GM13976 (cell line): ENCODE measurements around the gene HMGCL.
A peak's percentile ranks its signal among the peaks of the same experiment; 100 is the strongest.
"Not testable (repeated sequence)": the region's sequence is repeated elsewhere in the genome, so short reads cannot be mapped to it uniquely, and the experiment has no call there.

Experiments used
- DNase-seq: peaks from one replicate; pipeline ENCODE4 v3.0.0; 2012; ENCODE audit warnings: low spot score
- in situ Hi-C: fragments of 300-500 bp; cut with MboI; formaldehyde crosslinking; loops from one replicate; pipeline ENCODE4 v1.12.0; 2022; ENCODE audit warnings: low sequenced_read_pairs, mixed read lengths, inconsistent platforms; ENCODE audit not compliant: unreplicated experiment
- TF ChIP-seq, protein P1 (sequence below): IDR thresholded peaks from 2 replicates; pipeline ENCODE4 v1.5.1; 2012; ENCODE audit warnings: borderline replicate concordance, mild to moderate bottlenecking; ENCODE audit not compliant: insufficient read depth; ENCODE audit errors: extremely low read depth, missing control alignments, control extremely low read depth

Gene HMGCL

DNA sequence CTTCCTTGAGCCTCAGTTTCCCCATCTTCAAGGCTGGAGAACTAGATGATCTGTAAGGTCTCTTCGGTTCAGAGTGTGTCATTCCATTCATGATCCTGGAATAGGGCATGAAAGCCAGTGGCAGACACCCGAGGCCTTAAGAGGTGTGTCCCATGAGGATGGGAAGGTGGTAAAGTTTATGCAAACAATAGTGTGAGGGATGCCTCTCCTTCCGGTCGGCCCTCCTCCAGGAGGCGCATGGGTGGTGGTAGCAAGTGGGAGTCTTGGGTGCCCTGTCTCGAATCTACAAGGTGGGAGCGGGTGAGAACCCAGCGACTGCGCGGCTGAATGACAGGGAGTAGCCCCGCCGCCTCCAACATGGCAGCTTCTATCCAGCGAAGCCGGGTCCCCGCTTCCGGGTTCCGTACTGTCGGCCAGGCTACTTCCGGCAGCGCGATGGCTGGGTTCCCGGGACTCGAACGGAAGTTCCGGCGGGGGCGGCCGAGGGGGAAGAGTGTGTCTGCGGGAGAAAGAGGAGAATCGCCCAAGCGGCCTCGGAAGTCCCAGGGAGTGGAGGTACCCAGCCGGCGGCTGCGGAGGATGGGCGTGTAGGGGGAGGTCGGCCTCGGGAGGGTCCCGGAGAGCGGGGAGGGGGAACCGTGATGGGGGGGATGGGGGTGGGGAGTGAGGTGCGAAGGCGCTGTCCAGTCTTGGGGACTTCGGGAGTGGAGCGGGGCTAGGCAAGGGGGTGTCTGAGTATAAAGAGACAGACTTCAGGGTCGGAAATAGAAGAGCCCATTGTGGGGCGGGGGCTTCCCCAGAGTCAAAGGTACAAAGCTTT lies 34.3 kb downstream of the HMGCL start, which contains the start of gene LYPLA2:
Gene LYPLA2, plus strand, starts transcription at position 450 of the 820 bp plus-strand sequence. CDS start 1,538 bp downstream, outside the sequence.
- TF ChIP-seq, protein P1, sequence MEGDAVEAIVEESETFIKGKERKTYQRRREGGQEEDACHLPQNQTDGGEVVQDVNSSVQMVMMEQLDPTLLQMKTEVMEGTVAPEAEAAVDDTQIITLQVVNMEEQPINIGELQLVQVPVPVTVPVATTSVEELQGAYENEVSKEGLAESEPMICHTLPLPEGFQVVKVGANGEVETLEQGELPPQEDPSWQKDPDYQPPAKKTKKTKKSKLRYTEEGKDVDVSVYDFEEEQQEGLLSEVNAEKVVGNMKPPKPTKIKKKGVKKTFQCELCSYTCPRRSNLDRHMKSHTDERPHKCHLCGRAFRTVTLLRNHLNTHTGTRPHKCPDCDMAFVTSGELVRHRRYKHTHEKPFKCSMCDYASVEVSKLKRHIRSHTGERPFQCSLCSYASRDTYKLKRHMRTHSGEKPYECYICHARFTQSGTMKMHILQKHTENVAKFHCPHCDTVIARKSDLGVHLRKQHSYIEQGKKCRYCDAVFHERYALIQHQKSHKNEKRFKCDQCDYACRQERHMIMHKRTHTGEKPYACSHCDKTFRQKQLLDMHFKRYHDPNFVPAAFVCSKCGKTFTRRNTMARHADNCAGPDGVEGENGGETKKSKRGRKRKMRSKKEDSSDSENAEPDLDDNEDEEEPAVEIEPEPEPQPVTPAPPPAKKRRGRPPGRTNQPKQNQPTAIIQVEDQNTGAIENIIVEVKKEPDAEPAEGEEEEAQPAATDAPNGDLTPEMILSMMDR: no peak
- in situ Hi-C loops: no loop called here
- peak; percentile 94 for DNase-seq

DNA sequence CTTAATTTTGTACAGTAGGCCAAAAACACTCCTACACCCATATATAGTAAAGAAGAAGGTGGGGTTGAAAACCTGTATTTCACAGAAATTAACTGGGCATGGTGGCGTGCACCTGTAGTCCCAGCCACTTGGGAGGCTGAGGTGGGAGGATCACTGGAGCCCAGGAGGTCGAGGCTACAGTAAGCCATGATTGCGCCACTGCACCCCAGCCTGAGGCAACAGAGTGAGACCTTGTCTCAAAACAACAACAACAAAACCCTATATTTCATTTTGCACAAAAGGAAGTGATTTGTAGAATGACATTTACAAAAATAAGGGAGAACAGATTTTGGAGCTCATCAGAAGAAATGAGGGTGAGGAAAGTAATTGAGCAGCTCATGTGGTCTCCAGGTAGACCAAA lies 36.5 kb downstream of the HMGCL start:
- DNase-seq: no peak
- in situ Hi-C loops: no loop called here
- TF ChIP-seq, protein P1: no peak

DNA sequence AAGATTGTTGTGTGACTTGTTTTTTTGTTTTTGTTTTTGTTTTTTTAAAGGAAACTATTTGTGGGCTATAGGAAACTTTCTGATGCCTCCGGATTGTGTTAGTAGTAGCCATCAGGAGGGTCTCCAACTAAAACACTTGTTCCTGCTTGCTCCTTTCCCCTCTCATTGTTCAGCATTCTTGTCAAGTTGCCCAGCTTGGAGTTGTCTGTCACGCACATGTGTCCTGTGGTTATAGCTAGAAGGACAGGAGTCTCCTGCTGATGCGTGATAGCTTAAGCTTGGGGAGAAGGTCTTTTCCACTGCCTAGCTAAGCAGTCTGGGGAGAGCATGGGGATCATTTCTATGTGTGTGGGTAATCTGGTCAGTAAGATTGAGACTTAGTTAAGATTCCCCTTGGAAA lies 37.5 kb downstream of the HMGCL start:
- DNase-seq: no peak
- in situ Hi-C loops: no loop called here
- TF ChIP-seq, protein P1: no peak

DNA sequence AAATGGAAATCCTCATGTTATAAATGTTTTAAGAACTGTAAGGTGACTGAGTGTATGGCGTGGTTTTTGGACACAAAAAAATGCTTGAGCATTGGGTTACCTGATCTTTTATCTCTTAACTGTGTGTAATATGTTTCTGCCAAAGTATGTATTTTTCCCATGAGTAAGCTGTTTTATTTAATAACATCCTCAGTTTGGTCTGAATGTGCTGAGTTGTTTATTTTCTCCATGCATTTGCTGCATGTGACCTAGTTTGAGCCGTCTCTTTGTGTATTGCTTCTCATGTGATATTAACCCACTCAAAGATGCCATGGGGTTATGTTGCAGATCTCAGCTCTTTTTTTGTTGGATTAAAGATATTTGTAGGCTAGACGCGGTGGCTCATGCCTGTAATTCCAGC lies 40.4 kb downstream of the HMGCL start:
- no peak for DNase-seq
- in situ Hi-C loops: no loop called here
- TF ChIP-seq, protein P1: no peak

DNA sequence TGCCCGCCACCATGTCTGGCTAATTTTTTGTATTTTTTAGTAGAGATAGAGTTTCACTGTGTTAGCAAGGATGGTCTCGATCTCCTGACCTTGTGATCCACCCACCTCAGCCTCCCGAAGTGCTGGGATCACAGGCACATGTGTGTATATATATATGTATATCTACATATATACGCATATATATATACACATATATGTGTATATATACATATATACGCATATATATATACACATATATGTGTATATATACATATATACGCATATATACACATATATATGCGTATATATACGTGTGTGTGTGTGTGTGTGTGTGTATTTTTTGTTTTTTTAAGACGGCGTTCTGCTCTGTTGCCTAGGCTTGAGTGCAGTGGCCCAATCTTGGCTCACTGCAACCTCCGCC lies 42.1 kb downstream of the HMGCL start:
- in situ Hi-C loops: not testable (repeated sequence)

DNA sequence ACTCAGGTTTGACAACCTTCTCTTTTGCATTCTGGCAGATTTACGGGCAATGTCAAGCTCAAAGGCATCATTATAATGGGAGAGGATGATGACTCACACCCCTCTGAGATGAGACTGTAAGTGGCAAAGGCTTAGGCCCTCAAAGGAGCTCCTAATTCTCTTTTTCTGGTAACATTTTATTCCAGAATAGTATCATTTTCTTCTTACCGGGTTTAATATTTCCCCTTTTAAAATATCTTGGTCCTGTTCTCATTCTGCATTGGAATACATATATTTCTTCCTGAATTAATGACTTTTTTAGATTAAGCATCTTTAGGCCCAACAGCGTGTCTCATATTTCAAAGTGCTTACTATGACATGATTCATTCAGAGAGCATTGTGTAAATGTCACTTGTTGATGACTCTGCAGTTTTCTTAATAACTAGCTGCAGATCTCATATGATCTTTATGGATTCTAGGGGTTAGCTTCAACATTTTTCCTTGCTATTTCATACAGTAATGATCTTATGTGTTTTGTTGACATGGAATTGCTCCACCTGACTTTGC lies 45.3 kb downstream of the HMGCL start:
- DNase-seq: no peak
- TF ChIP-seq, protein P1: no peak
- in situ Hi-C loops: no loop called here

More for the DNA sequence above, 42.1 kb downstream of the HMGCL start:
- not testable (repeated sequence) for DNase-seq
